C4-2B (cell line): ENCODE data around the gene HELZ.

Source experiments
- CTCF ChIP-seq: fragments of 450-650 bp; conservative IDR thresholded peaks from 2 replicates; pipeline ENCODE4 v1.5.1; 2017; ENCODE audit warnings: mild to moderate bottlenecking
- ZFX ChIP-seq: fragments of 450-650 bp; IDR thresholded peaks from 2 replicates; pipeline ENCODE4 v1.6.1; 2017

GRCh38 chr17:67123699-67124098 lies 121.3 kb downstream of the HELZ start:
- no peak for TF ChIP-seq CTCF
- no peak for TF ChIP-seq ZFX
